SK-N-SH (cell line): ENCODE data around the gene STAG2. TPM values are rescaled to one million over a fixed set of nuclear protein-coding genes. Genes with fewer than 3 reads are reported as not detected.

ENCODE experiments used
- CTCF ChIA-PET: fragments of 300-600, 350-600 bp; formaldehyde crosslinking; extraction: SDS; loops from one replicate; lab custom pipeline; 2021; lab: Yijun Ruan, JAX
- POLR2A ChIA-PET: fragments of 350-600 bp; sonication (Branson Sonifier 250); formaldehyde crosslinking; extraction: SDS; loops from one replicate; lab custom pipeline; 2020; ENCODE audit warnings: antibody characterized with exemption, inconsistent platforms; lab: Yijun Ruan, JAX
- DNase-seq: peaks from one replicate; pipeline ENCODE4 v3.0.0; 2012
- H2AFZ ChIP-seq: fragments of 200-600 bp; sonication (generic); 2 replicates; pipeline ENCODE4 v1.8.1; 2016; ENCODE audit warnings: antibody characterized with exemption, mild to moderate bottlenecking, low read depth
- H3F3A ChIP-seq: fragments of 200-600 bp; sonication (generic); replicated peaks from 2 replicates; pipeline ENCODE3; 2016; ENCODE audit warnings: antibody characterized with exemption, mild to moderate bottlenecking; ENCODE audit not compliant: insufficient read depth
- H3K27ac ChIP-seq, 2 experiments: fragments of 200-500 bp in 1 of 2; fragments of 200-600 bp in 1 of 2; sonication (Bioruptor generic) in 1 of 2; sonication (generic), shearing (Covaris generic) in 1 of 2; 2 replicates each; pipeline versions ENCODE4 v1.5.1 to v1.6.1; 2014 to 2016; ENCODE audit warnings: low read depth in 2 of 2, inconsistent platforms in 1 of 2, low read length in 1 of 2, mild to moderate bottlenecking in 1 of 2, mixed read lengths in 1 of 2
- H3K27me3 ChIP-seq: fragments of 200-600 bp; sonication (generic), shearing (Covaris generic); 2 replicates; pipeline ENCODE4 v1.6.1; 2016; ENCODE audit warnings: mixed run types; ENCODE audit not compliant: insufficient read depth
- H3K36me3 ChIP-seq, 2 experiments: fragments of 200-500 bp in 1 of 2; fragments of 200-600 bp in 1 of 2; sonication (Bioruptor generic) in 1 of 2; sonication (generic) in 1 of 2; replicated peaks in 1 of 2; 2 replicates each; pipeline versions ENCODE3 to v1.5.1; 2014 to 2016; ENCODE audit warnings: low read length in 1 of 2, mild to moderate bottlenecking in 1 of 2; ENCODE audit not compliant: insufficient read depth in 2 of 2, control insufficient read depth in 1 of 2
- H3K4me1 ChIP-seq, 2 experiments: fragments of 200-500 bp in 1 of 2; fragments of 200-600 bp in 1 of 2; sonication (Bioruptor generic) in 1 of 2; sonication (generic), shearing (Covaris generic) in 1 of 2; 2 replicates each; pipeline versions ENCODE4 v1.5.1 to v1.6.1; 2014 to 2016; ENCODE audit warnings: low read depth in 1 of 2, low read length in 1 of 2, mixed run types in 1 of 2; ENCODE audit not compliant: insufficient read depth in 2 of 2, control insufficient read depth in 1 of 2
- H3K4me2 ChIP-seq: fragments of 200-600 bp; sonication (generic), shearing (Covaris generic); 2 replicates; pipeline ENCODE4 v1.6.1; 2017; ENCODE audit warnings: mixed run types
- H3K4me3 ChIP-seq, 2 experiments: fragments of 200-500 bp in 1 of 2; fragments of 200-600 bp in 1 of 2; sonication (Bioruptor generic) in 1 of 2; sonication (generic), shearing (Covaris generic) in 1 of 2; 2 replicates each; pipeline versions ENCODE4 v1.5.1 to v1.8.1; 2014 to 2016; ENCODE audit warnings: low read depth in 2 of 2, inconsistent platforms in 1 of 2, low read length in 1 of 2, mild to moderate bottlenecking in 1 of 2, mixed read lengths in 1 of 2, moderate library complexity in 1 of 2
- H3K79me2 ChIP-seq: fragments of 200-600 bp; sonication (generic); 2 replicates; pipeline ENCODE4 v1.8.1; 2017; ENCODE audit warnings: mild to moderate bottlenecking; ENCODE audit not compliant: insufficient read depth
- H3K9ac ChIP-seq: fragments of 200-600 bp; sonication (generic); 2 replicates; pipeline ENCODE4 v1.6.1; 2017; ENCODE audit warnings: mixed run types
- H3K9me2 ChIP-seq: fragments of 200-600 bp; sonication (generic); 2 replicates; pipeline ENCODE4 v1.6.1; 2017; ENCODE audit warnings: mixed run types
- H3K9me3 ChIP-seq: fragments of 200-600 bp; sonication (generic); 2 replicates; pipeline ENCODE4 v1.6.1; 2017; ENCODE audit warnings: mixed run types, mild to moderate bottlenecking, moderate library complexity
- H4K20me1 ChIP-seq: fragments of 200-600 bp; sonication (generic); 2 replicates; pipeline ENCODE4 v1.6.1; 2017; ENCODE audit warnings: mild to moderate bottlenecking, mixed run types; ENCODE audit not compliant: insufficient read depth
- ELF1 ChIP-seq: IDR thresholded peaks from 2 replicates; pipeline ENCODE4 v1.4.0; 2012
- EZH2phosphoT487 ChIP-seq: fragments of 200-600 bp; sonication (generic); IDR thresholded peaks from 2 replicates; pipeline ENCODE4 v1.6.1; 2017; ENCODE audit warnings: low read depth, mixed run types, mild to moderate bottlenecking, antibody characterized with exemption, moderate library complexity, borderline replicate concordance
- FOXM1 ChIP-seq: IDR thresholded peaks from 2 replicates; pipeline ENCODE4 v1.4.0; 2012; ENCODE audit warnings: low read depth, mild to moderate bottlenecking
- GABPA ChIP-seq: IDR thresholded peaks from 2 replicates; pipeline ENCODE4 v1.4.0; 2012; ENCODE audit warnings: low read depth, mild to moderate bottlenecking
- GATA2 ChIP-seq: sonication (generic); formaldehyde crosslinking; IDR thresholded peaks from 2 replicates; pipeline ENCODE4 v1.5.0; 2020; ENCODE audit warnings: mild to moderate bottlenecking, missing genetic modification reagents
- RCOR1 ChIP-seq: fragments of 150-350 bp; IDR thresholded peaks from 2 replicates; pipeline ENCODE4 v1.6.1; 2017; ENCODE audit warnings: antibody characterized with exemption, low read length
- RXRA ChIP-seq: IDR thresholded peaks from 2 replicates; pipeline ENCODE4 v1.4.0; 2012; ENCODE audit warnings: low read depth, mild to moderate bottlenecking, borderline replicate concordance
- SIN3A ChIP-seq: IDR thresholded peaks from 2 replicates; pipeline ENCODE4 v1.6.1; 2012; ENCODE audit warnings: low read depth, mild to moderate bottlenecking, low read length, moderate library complexity, borderline replicate concordance
- TCF12 ChIP-seq: IDR thresholded peaks from 2 replicates; pipeline ENCODE4 v1.4.0; 2012
- TEAD4 ChIP-seq: IDR thresholded peaks from 2 replicates; pipeline ENCODE4 v1.4.0; 2012; ENCODE audit warnings: mild to moderate bottlenecking, borderline replicate concordance; ENCODE audit not compliant: insufficient read depth
- YY1 ChIP-seq: IDR thresholded peaks from 2 replicates; pipeline ENCODE4 v1.4.0; 2012; ENCODE audit warnings: low read depth, mild to moderate bottlenecking
- WGBS: methylation state at CpG from one replicate; pipeline ENCODE4 v1.1.6; 2017; ENCODE audit warnings: low lambda C conversion rate; 5-methylcytosine and 5-hydroxymethylcytosine counted together
- polyA plus RNA-seq, 3 experiments: library from polyadenylated mRNA; depleted of rRNA; stranded (reverse); fragments of >200 nt; gene quantifications; 2 replicates each; pipeline ENCODE4 v1.2.3, GENCODE V29; 2012
- TF ChIP-seq, protein P1 (sequence below): IDR thresholded peaks from 2 replicates; pipeline ENCODE4 v1.4.0; 2012; ENCODE audit warnings: low read depth
- TF ChIP-seq, protein P2 (sequence below): IDR thresholded peaks from 2 replicates; pipeline ENCODE4 v1.4.0; 2012; ENCODE audit warnings: low read depth, borderline replicate concordance
- TF ChIP-seq, protein P3 (sequence below): fragments of 200-600 bp; sonication (generic); IDR thresholded peaks from 2 replicates; pipeline ENCODE4 v1.6.1; 2017; ENCODE audit warnings: antibody characterized with exemption, mild to moderate bottlenecking, moderate library complexity
- TF ChIP-seq, protein P4 (sequence below): IDR thresholded peaks from 2 replicates; pipeline ENCODE4 v1.4.0; 2012; ENCODE audit warnings: low read depth, borderline replicate concordance
- TF ChIP-seq, protein P5 (sequence below): IDR thresholded peaks from 2 replicates; pipeline ENCODE4 v1.6.1; 2012; ENCODE audit warnings: mild to moderate bottlenecking, low read depth, low read length, moderate library complexity

STAG2 gene
- polyA plus RNA-seq, 1 of the 3 experiments (the other 2 are of a cell fraction) = 11.3 TPM

DNA sequence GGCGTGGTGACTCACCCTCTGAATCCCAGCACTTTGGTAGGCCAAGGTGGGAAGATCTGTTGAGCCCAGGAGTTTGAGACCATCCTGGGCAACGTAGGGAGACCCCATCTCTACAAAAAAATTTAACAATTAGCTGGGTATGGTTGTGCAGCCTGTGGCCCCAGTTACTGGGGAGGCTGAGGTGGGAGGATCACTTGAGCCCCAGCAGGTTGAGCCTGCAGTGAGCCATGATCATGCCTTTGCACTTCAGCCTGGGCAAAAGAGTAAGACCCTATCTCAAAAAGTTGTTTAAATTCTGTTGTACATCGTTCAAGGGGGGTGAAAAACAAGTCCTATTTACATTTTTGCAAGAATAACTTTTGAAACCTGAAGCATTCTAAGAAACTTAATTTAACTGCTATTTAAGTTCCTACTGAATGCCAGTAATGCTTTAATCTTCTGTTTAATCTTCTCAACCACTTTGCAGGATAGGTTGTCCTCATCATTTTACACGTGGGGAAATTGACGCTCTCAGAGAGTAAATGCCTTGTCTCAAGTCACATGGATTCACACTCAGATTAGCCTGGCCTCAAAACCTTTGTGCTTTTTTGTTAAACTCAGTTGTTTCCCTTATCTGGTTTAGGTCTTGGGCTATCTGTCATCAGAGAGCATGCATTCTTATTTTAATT is 7.0 kb downstream of the STAG2 start:
- Histone ChIP-seq H3K27me3 (no peaks in the 10 kb centered on the region), H4K20me1 (peaks cover 72% of the 10 kb centered on the region), H3K79me2 (peaks cover 100% of the 10 kb centered on the region), H3K4me2 (no peak overlapping the region), H3F3A (peaks cover 2% of the 10 kb centered on the region), H2AFZ (no peak overlapping the region), H3K4me3 (no peak overlapping the region), H3K4me1 (no peaks in the 10 kb centered on the region), H3K9ac (no peak overlapping the region), H3K9me2 (no peaks in the 10 kb centered on the region), H3K9me3 (no peaks in the 10 kb centered on the region), H3K27ac (no peak overlapping the region), H3K36me3 (no peaks in the 10 kb centered on the region)
- ChIA-PET POLR2A (no interaction called here), CTCF (no interaction called here)
- 48% methylated on average over 5 of the region's 5 CpGs for WGBS
- TF ChIP-seq SIN3A (no peak), RXRA (no peak), GABPA (no peak), TCF12 (no peak), FOXM1 (no peak), ELF1 (no peak), YY1 (no peak), GATA2 (no peak)
- TF ChIP-seq, protein P1, sequence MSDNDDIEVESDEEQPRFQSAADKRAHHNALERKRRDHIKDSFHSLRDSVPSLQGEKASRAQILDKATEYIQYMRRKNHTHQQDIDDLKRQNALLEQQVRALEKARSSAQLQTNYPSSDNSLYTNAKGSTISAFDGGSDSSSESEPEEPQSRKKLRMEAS = no peak
- TF ChIP-seq, protein P2, sequence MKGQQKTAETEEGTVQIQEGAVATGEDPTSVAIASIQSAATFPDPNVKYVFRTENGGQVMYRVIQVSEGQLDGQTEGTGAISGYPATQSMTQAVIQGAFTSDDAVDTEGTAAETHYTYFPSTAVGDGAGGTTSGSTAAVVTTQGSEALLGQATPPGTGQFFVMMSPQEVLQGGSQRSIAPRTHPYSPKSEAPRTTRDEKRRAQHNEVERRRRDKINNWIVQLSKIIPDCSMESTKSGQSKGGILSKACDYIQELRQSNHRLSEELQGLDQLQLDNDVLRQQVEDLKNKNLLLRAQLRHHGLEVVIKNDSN = no peak
- TF ChIP-seq, protein P3, sequence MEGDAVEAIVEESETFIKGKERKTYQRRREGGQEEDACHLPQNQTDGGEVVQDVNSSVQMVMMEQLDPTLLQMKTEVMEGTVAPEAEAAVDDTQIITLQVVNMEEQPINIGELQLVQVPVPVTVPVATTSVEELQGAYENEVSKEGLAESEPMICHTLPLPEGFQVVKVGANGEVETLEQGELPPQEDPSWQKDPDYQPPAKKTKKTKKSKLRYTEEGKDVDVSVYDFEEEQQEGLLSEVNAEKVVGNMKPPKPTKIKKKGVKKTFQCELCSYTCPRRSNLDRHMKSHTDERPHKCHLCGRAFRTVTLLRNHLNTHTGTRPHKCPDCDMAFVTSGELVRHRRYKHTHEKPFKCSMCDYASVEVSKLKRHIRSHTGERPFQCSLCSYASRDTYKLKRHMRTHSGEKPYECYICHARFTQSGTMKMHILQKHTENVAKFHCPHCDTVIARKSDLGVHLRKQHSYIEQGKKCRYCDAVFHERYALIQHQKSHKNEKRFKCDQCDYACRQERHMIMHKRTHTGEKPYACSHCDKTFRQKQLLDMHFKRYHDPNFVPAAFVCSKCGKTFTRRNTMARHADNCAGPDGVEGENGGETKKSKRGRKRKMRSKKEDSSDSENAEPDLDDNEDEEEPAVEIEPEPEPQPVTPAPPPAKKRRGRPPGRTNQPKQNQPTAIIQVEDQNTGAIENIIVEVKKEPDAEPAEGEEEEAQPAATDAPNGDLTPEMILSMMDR = no peak
- no peak for DNase-seq

DNA sequence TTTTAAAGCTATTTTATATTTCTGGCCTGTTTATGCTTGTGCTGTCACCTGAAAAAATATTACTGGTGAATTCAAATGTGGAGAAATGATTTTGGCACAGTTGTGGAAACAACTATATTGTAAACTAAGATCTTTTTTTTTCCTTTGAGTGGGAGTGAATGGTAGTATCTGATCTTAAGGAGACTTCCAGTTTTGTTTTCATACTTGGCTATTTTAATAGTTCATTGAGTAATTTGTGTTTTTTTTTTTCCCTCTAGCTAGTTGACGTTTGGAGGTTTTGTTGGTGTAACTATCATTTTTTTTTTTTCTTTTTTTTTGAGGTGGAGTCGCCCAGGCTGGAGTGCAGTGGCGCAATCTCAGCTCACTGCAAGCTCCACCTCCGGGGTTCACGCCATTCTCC is 10.5 kb downstream of the STAG2 start:
- no peaks in the 10 kb centered on the region; the same call in 1 of the 2 replicates for H3K27me3 ChIP-seq
- no peaks in the 10 kb centered on the region for H3K9me3 ChIP-seq
- peaks cover 66% of the 10 kb centered on the region for H4K20me1 ChIP-seq
- no peaks in the 10 kb centered on the region for H3K36me3 ChIP-seq
- H3K4me3 ChIP-seq = no peak overlapping the region
- 53% methylated on average over 5 of the region's 5 CpGs for WGBS
- POLR2A ChIA-PET = no interaction called here
- no peak for DNase-seq
- H3K9ac ChIP-seq = no peak overlapping the region
- H2AFZ ChIP-seq = no peak overlapping the region
- no peak overlapping the region for H3K27ac ChIP-seq
- no peak overlapping the region for H3K4me2 ChIP-seq
- no peaks in the 10 kb centered on the region for H3K9me2 ChIP-seq
- peaks cover 10% of the 10 kb centered on the region for H3F3A ChIP-seq
- H3K79me2 ChIP-seq = peaks cover 96% of the 10 kb centered on the region
- H3K4me1 ChIP-seq = no peaks in the 10 kb centered on the region
- CTCF ChIA-PET = interaction anchor here (0.6 kb wide), 1 partner anchor 67 kb away, joined by 3 read pairs; no protein-coding TSS in a partner anchor
- TF ChIP-seq, protein P4, sequence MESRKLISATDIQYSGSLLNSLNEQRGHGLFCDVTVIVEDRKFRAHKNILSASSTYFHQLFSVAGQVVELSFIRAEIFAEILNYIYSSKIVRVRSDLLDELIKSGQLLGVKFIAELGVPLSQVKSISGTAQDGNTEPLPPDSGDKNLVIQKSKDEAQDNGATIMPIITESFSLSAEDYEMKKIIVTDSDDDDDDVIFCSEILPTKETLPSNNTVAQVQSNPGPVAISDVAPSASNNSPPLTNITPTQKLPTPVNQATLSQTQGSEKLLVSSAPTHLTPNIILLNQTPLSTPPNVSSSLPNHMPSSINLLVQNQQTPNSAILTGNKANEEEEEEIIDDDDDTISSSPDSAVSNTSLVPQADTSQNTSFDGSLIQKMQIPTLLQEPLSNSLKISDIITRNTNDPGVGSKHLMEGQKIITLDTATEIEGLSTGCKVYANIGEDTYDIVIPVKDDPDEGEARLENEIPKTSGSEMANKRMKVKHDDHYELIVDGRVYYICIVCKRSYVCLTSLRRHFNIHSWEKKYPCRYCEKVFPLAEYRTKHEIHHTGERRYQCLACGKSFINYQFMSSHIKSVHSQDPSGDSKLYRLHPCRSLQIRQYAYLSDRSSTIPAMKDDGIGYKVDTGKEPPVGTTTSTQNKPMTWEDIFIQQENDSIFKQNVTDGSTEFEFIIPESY = no peak
- TF ChIP-seq RXRA (no peak), FOXM1 (no peak), TEAD4 (no peak), EZH2phosphoT487 (no peak), RCOR1 (no peak)
- TF ChIP-seq, protein P2 = no peak
- TF ChIP-seq, protein P5, sequence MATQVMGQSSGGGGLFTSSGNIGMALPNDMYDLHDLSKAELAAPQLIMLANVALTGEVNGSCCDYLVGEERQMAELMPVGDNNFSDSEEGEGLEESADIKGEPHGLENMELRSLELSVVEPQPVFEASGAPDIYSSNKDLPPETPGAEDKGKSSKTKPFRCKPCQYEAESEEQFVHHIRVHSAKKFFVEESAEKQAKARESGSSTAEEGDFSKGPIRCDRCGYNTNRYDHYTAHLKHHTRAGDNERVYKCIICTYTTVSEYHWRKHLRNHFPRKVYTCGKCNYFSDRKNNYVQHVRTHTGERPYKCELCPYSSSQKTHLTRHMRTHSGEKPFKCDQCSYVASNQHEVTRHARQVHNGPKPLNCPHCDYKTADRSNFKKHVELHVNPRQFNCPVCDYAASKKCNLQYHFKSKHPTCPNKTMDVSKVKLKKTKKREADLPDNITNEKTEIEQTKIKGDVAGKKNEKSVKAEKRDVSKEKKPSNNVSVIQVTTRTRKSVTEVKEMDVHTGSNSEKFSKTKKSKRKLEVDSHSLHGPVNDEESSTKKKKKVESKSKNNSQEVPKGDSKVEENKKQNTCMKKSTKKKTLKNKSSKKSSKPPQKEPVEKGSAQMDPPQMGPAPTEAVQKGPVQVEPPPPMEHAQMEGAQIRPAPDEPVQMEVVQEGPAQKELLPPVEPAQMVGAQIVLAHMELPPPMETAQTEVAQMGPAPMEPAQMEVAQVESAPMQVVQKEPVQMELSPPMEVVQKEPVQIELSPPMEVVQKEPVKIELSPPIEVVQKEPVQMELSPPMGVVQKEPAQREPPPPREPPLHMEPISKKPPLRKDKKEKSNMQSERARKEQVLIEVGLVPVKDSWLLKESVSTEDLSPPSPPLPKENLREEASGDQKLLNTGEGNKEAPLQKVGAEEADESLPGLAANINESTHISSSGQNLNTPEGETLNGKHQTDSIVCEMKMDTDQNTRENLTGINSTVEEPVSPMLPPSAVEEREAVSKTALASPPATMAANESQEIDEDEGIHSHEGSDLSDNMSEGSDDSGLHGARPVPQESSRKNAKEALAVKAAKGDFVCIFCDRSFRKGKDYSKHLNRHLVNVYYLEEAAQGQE = no peak
- TF ChIP-seq, protein P1 = no peak
